ENCODE data around the gene NAPB. TPM values are rescaled to one million over a fixed set of nuclear protein-coding genes. Genes with fewer than 3 reads are reported as not detected.
"Not testable (repeated sequence)": the region's sequence is repeated elsewhere in the genome, so short reads cannot be mapped to it uniquely, and the experiment has no call there.

NAPB gene
- total RNA-seq, 1 donor from 2014 or later: 26.5 TPM

- DNase-seq (ENCODE audit: low spot score): no peak
These were observed 52.8 kb downstream of the NAPB start for GRCh38 chr20:23368316-23369071.

- no peak for DNase-seq (ENCODE audit: low spot score)
These were observed 53.5 kb downstream of the NAPB start for GRCh38 chr20:23367770-23368169.

- DNase-seq (ENCODE audit: low spot score): no peak
These were observed 54.9 kb downstream of the NAPB start for GRCh38 chr20:23366384-23366783.

GRCh38 chr20:23365390-23366165, 55.7 kb downstream of the NAPB start:
- no peak for DNase-seq (ENCODE audit: low spot score)

- DNase-seq (ENCODE audit: low spot score): no peak
These were observed 58.0 kb downstream of the NAPB start for GRCh38 chr20:23363257-23363649.

- peak; percentile 40 for DNase-seq (ENCODE audit: low spot score)
These were observed 58.7 kb downstream of the NAPB start for GRCh38 chr20:23362392-23363256.

- peak; percentile 99 for DNase-seq (ENCODE audit: low spot score)
These were observed 59.6 kb downstream of the NAPB start, which contains the start of gene GZF1 for GRCh38 chr20:23361476-23362391. TSS of gene GZF1 (plus strand) at chr20:23362182. CDS start at chr20:23364384, 2,202 bp downstream.

- DNase-seq (ENCODE audit: low spot score): no peak
These were observed 60.2 kb downstream of the NAPB start for GRCh38 chr20:23361119-23361475.

- no peak for DNase-seq (ENCODE audit: low spot score)
These were observed 60.8 kb downstream of the NAPB start for GRCh38 chr20:23360531-23360930.

- no peak for DNase-seq (ENCODE audit: low spot score)
These were observed 62.2 kb downstream of the NAPB start for GRCh38 chr20:23358923-23359593.

GRCh38 chr20:23358563-23358906, 62.8 kb downstream of the NAPB start:
- no peak for DNase-seq (ENCODE audit: low spot score)

GRCh38 chr20:23357767-23358562, 63.3 kb downstream of the NAPB start:
- DNase-seq (ENCODE audit: low spot score): peak; percentile 99

GRCh38 chr20:23356203-23356602, 65.1 kb downstream of the NAPB start:
- DNase-seq (ENCODE audit: low spot score): no peak

GRCh38 chr20:23350904-23351838, 70.1 kb downstream of the NAPB start:
- DNase-seq (ENCODE audit: low spot score): peak; percentile 64

- peak; percentile 100 for DNase-seq (ENCODE audit: low spot score)
These were observed 70.9 kb downstream of the NAPB start, which contains the start of gene NXT1 for GRCh38 chr20:23350196-23350903. TSS of gene NXT1 (plus strand) at chr20:23350791. CDS start at chr20:23354042, 3,251 bp downstream.

- peak; percentile 95 for DNase-seq (ENCODE audit: low spot score)
These were observed 71.7 kb downstream of the NAPB start for GRCh38 chr20:23349338-23350195.

GRCh38 chr20:23348510-23348909, 72.8 kb downstream of the NAPB start:
- DNase-seq (ENCODE audit: low spot score): not testable (repeated sequence)

All from umbilical cord (tissue), 2 donors.